Transverse colon (tissue), 4 donors: ENCODE measurements around the gene FGF8. TPM values are rescaled to one million over a fixed set of nuclear protein-coding genes. Genes with fewer than 3 reads are reported as not detected.

ENCODE experiments used
- DNase-seq: peaks from one replicate; pipeline ENCODE4 v3.0.0-alpha.2; 2019
- H3K27ac ChIP-seq, 4 donors: fragments of 200-600 bp; sonication (generic); 2 replicates each; pipeline ENCODE4 v1.5.1; 2016 to 2018; ENCODE audit warnings: inconsistent platforms in 4 of 4
- H3K27me3 ChIP-seq: fragments of 200-600 bp; sonication (generic); 2 replicates; pipeline ENCODE4 v1.5.1; 2017; ENCODE audit warnings: inconsistent platforms
- H3K36me3 ChIP-seq, 4 donors: fragments of 200-600 bp; sonication (generic); 2 replicates each; pipeline ENCODE4 v1.5.1; 2017 to 2019; ENCODE audit warnings: inconsistent platforms in 4 of 4
- H3K4me1 ChIP-seq, 4 donors: fragments of 200-600 bp; sonication (generic); 2 replicates each; pipeline ENCODE4 v1.5.1; 2017 to 2020; ENCODE audit warnings: inconsistent platforms in 4 of 4
- H3K4me3 ChIP-seq, 4 donors: fragments of 200-600 bp; sonication (generic); 1 replicate in 1 of 4; 2 replicates in 3 of 4; pipeline versions ENCODE4 v1.5.1 to v1.6.1; 2017 to 2019; ENCODE audit warnings: inconsistent platforms in 4 of 4
- H3K9me3 ChIP-seq, 2 donors: fragments of 200-600 bp; sonication (generic); 2 replicates each; pipeline ENCODE4 v1.5.1; 2017 to 2019; ENCODE audit warnings: inconsistent platforms in 2 of 2
- EP300 ChIP-seq: sonication (generic); formaldehyde crosslinking; IDR thresholded peaks from one replicate; pipeline ENCODE4 v1.6.1; 2017; ENCODE audit warnings: antibody characterized with exemption, low read depth
- POLR2A ChIP-seq: fragments of 450-650 bp; IDR thresholded peaks from one replicate; pipeline ENCODE4 v1.6.1; 2016; ENCODE audit warnings: antibody characterized with exemption, mild to moderate bottlenecking, moderate library complexity
- POLR2AphosphoS5 ChIP-seq, 3 donors: sonication (generic); formaldehyde crosslinking; IDR thresholded peaks; one replicate each; pipeline ENCODE4 v1.6.1; 2016; ENCODE audit warnings: antibody characterized with exemption in 3 of 3
- WGBS, 2 donors: methylation state at CpG; one replicate each; pipeline ENCODE4 v1.1.5; 2018; ENCODE audit warnings: low coverage in 1 of 2; 5-methylcytosine and 5-hydroxymethylcytosine counted together
- in situ Hi-C, 4 donors: fragments of 200-750 bp; cut with MboI; loops; one replicate each; pipeline versions ENCODE4 v1.15.0 to v1.15.1; 2017; ENCODE audit warnings: low sequenced_read_pairs in 3 of 4, low pct_ligation_motif_present in 1 of 4, low pct_unique_long_range_greater_than_20kb in 1 of 4
- intact Hi-C: fragments of 100-400 bp; cut with DNase I; formaldehyde crosslinking; loops from one replicate; pipeline ENCODE4 v1.15.1; 2023; ENCODE audit warnings: low total_unique reads
- total RNA-seq, 4 donors: library from RNA; depleted of rRNA; stranded (reverse); fragments of >200 nt; gene quantifications; one replicate each; pipeline ENCODE4 v1.1.0, GENCODE V29; 2016
- TF ChIP-seq, protein P1 (sequence below), 5 experiments: fragments of 200-600 bp in 3 of 5; fragments of 450-650 bp in 2 of 5; sonication (generic) in 3 of 5; IDR thresholded peaks; 1 replicate in 2 of 5; 2 replicates in 3 of 5; pipeline ENCODE4 v1.5.1; 2016 to 2017; ENCODE audit warnings: antibody characterized with exemption in 5 of 5, inconsistent platforms in 3 of 5, mild to moderate bottlenecking in 2 of 5, moderate library complexity in 1 of 5

Gene FGF8
- total RNA-seq, 4 donors from 2014 or later: not detected

DNA sequence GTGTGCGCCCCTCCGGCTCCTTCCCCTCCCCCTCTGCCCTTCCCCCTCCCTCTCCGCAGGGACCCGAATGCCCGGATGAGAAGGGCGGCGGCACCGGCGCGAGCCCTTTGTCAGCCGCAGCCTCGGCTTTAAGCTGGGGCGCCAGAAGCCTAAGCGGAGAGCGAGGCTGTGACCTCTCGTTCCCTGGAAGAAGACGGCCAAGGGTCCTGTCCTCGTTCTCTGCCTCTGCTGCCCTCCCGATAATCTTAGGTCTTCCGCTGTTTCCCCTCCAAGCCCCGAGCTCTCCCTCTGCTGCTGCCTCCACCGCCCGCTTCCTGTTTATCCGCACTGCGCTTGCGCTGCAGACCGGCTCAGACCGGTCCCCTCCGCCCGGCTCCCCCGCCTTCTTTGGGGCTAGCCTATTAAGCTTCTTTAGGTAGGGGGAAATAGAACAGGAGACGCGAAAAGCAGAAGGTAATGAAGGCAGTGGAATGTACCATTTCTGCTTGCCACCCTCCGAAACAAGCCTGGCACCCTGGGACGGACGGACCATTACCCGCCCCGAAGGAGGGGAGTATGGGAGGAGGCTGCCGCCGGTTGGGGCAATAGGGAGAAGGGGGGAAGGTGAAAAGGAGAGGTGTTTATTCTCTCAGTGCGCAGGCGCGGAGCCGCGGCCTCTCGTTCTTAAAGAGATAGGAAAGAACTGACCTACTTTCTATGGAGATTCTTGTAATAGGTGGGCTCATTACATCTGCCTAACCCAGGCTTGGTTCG is 42.4 kb upstream of the FGF8 start, which contains the start of gene OGA:
Gene OGA, minus strand, starts transcription at position 326 of the 753 bp plus-strand sequence. CDS start 422 bp downstream, outside the sequence.
- peak within 1 kb of the TSS; percentile 86 to 98 (median 91) for H3K4me3 ChIP-seq
- in situ Hi-C loops: no loop called here
- H3K27ac ChIP-seq: peak within 1 kb of the TSS; percentile 96 to 99 (median 98)
- peak; percentile 98 to 99 (median 99) for TF ChIP-seq POLR2AphosphoS5 (IDR thresholded peaks at IDR 0.05)
- TF ChIP-seq POLR2A: peak; percentile 97
- peak; percentile 37 for TF ChIP-seq EP300
- TF ChIP-seq, protein P1, sequence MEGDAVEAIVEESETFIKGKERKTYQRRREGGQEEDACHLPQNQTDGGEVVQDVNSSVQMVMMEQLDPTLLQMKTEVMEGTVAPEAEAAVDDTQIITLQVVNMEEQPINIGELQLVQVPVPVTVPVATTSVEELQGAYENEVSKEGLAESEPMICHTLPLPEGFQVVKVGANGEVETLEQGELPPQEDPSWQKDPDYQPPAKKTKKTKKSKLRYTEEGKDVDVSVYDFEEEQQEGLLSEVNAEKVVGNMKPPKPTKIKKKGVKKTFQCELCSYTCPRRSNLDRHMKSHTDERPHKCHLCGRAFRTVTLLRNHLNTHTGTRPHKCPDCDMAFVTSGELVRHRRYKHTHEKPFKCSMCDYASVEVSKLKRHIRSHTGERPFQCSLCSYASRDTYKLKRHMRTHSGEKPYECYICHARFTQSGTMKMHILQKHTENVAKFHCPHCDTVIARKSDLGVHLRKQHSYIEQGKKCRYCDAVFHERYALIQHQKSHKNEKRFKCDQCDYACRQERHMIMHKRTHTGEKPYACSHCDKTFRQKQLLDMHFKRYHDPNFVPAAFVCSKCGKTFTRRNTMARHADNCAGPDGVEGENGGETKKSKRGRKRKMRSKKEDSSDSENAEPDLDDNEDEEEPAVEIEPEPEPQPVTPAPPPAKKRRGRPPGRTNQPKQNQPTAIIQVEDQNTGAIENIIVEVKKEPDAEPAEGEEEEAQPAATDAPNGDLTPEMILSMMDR (IDR thresholded peaks at IDR 0.05): no peak
- no peaks in the 10 kb centered on the region for H3K27me3 ChIP-seq
- DNase-seq: peak; percentile 98
- peaks cover 0 to 2% (median 0%) of the 10 kb centered on the region in 4 donors for H3K36me3 ChIP-seq
- H3K4me1 ChIP-seq: peaks cover 2 to 41% (median 36%) of the 10 kb centered on the region in 4 donors
- WGBS, 2 donors: 0 to 2% methylated on average over 7 to 47 of the region's 47 CpGs
- intact Hi-C loops: no loop called here
- no peaks in the 10 kb centered on the region for H3K9me3 ChIP-seq

DNA sequence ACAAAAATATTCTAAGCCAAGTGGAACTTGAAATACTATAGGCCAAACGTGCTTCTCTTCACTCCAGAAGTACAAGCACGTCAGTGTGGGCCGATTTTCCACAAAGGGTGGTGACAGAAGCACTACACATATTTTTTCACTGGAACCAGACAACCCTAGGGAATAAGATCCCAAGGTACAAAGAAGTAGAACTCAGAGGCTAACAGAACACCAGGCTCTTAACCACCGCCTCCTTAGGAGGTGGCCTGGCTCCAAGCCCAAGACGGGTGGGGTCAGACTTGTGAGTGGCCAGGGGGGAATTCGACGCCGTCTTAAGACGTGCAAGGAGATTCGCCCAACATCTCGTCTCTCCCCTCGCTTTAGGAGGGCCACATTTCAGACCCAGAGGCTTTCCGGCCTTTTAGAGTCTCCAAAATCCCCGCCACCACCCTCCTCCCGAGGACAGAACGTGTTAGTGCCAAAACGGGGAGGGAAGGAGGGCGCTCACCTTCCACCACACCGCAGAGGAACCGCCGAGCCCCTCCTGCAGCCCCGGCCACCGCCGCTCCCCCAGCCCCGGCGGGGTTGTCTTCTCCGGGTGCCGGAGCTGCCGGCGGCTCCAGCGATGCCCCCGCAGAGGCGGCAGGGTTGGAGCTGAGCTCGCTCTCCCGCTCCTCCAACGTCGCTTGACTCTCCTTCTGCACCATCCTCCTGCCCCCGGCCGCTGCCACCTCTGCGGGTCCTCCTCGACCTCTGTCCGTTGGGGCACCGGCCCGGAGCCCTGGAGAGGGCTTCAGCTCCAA is 41.6 kb upstream of the FGF8 start:
- Histone ChIP-seq H3K4me3 (peak overlapping the region; percentile 86 to 98 (median 91)), H3K27ac (peak overlapping the region; percentile 96 to 99 (median 98)), H3K27me3 (no peaks in the 10 kb centered on the region), H3K9me3 (no peaks in the 10 kb centered on the region), H3K4me1 (peaks cover 2 to 49% (median 42%) of the 10 kb centered on the region in 4 donors), H3K36me3 (peaks cover 0 to 9% (median 0%) of the 10 kb centered on the region in 4 donors)
- intact Hi-C loops (no loop called here), in situ Hi-C loops (no loop called here)
- TF ChIP-seq EP300: no peak
- peak; percentile 59 for TF ChIP-seq POLR2A
- peak; percentile 69 to 85 (median 76) for TF ChIP-seq POLR2AphosphoS5 (IDR thresholded peaks at IDR 0.05)
- TF ChIP-seq, protein P1 (IDR thresholded peaks at IDR 0.05): no peak
- peak; percentile 91 for DNase-seq
- WGBS, 2 donors: 0% methylated on average over 10 to 38 of the region's 44 CpGs

DNA sequence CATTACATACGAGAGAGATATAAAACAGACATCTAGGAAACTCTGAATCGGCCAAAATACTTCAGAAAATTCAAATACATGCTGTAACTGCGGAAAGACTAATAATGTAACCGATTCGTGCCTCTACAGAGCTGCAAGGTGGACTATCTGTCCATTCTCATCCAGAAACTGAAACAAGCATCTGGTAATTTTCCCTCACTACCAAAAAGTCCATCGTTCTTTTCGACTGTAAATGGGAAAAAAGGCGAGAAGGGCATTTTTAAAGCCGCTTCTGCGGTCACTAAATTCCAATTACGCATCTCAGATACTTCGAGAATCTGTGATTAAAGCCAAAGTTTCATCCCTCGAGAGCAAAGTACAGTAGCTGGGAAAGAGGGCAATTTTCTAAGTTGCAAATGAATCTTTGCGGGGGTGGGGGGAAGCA is 41.0 kb upstream of the FGF8 start:
- no peak for DNase-seq
- in situ Hi-C loops: no loop called here
- 0 to 1% methylated on average over 6 to 14 of the region's 14 CpGs for WGBS, 2 donors
- Histone ChIP-seq H3K9me3 (no peaks in the 10 kb centered on the region), H3K4me1 (peaks cover 2 to 50% (median 45%) of the 10 kb centered on the region in 4 donors), H3K36me3 (peaks cover 0 to 14% (median 2%) of the 10 kb centered on the region in 4 donors), H3K27me3 (no peaks in the 10 kb centered on the region), H3K4me3 (peak overlapping the region; percentile 86 to 98 (median 91)), H3K27ac (peak overlapping the region; percentile 96 to 99 (median 98))
- intact Hi-C loops: no loop called here
- TF ChIP-seq POLR2AphosphoS5 (IDR thresholded peaks at IDR 0.05) (no peak), EP300 (no peak), POLR2A (no peak)
- TF ChIP-seq, protein P1 (IDR thresholded peaks at IDR 0.05): no peak

DNA sequence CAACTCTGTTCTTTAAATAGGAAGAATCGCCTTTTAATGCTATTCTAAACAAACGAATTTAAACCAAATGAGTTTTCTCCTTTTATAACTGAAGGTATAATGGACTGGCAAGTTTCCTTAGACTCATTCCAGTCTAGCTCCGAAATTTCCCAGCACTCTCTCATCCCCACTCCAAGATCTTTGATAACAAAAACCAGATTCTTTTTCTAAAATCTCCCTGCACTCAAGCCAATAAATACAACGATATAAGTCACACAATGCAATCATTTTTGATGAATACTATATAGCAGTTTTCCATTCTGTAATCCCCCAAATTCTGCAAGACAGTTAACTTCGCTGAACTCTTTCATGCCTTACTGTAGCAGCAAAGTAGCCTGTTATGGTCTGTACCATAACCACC is 40.5 kb upstream of the FGF8 start:
- in situ Hi-C loops: no loop called here
- Histone ChIP-seq H3K27me3 (no peaks in the 10 kb centered on the region), H3K36me3 (peaks cover 0 to 20% (median 3%) of the 10 kb centered on the region in 4 donors), H3K27ac (peak overlapping the region; percentile 96 to 99 (median 98)), H3K9me3 (no peaks in the 10 kb centered on the region), H3K4me1 (peaks cover 2 to 52% (median 45%) of the 10 kb centered on the region in 4 donors), H3K4me3 (peak overlapping the region; percentile 86 to 98 (median 91))
- DNase-seq: no peak
- intact Hi-C loops: no loop called here
- WGBS, 2 donors: 0 to 1% methylated on average over 5 of the region's 5 CpGs
- TF ChIP-seq EP300 (no peak), POLR2AphosphoS5 (IDR thresholded peaks at IDR 0.05) (no peak)
